ENCODE measurements around the gene PIGU.

DNA sequence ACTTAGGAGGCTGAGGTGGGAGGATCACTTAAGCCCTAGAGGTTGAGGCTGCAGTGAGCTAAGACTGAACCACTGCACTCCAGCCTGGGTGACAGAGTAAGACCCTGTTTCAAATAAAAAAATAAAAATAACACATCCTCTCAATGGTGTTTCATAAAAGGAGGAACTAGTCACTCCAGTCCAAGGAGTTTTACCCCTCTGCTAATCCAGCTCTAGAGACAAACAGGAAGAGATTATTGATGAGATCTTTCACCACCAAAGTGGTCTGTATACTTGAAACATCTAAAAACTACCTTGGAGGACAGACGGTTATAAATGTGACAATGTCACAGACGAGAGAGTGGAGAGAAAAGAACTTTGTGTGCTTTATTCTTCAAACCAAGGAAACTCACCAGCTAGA, 58.2 kb downstream of the PIGU start:
- no peak for TF ChIP-seq GABPA (IDR thresholded peaks at IDR 0.05 in 1 of 2, conservative IDR thresholded peaks at IDR 0.05 in 1 of 2)
- TF ChIP-seq, protein P1, sequence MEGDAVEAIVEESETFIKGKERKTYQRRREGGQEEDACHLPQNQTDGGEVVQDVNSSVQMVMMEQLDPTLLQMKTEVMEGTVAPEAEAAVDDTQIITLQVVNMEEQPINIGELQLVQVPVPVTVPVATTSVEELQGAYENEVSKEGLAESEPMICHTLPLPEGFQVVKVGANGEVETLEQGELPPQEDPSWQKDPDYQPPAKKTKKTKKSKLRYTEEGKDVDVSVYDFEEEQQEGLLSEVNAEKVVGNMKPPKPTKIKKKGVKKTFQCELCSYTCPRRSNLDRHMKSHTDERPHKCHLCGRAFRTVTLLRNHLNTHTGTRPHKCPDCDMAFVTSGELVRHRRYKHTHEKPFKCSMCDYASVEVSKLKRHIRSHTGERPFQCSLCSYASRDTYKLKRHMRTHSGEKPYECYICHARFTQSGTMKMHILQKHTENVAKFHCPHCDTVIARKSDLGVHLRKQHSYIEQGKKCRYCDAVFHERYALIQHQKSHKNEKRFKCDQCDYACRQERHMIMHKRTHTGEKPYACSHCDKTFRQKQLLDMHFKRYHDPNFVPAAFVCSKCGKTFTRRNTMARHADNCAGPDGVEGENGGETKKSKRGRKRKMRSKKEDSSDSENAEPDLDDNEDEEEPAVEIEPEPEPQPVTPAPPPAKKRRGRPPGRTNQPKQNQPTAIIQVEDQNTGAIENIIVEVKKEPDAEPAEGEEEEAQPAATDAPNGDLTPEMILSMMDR (IDR thresholded peaks at IDR 0.05; ENCODE audit: low read depth, low read length, missing input control), result no peak
- TF ChIP-seq TAF1 (conservative IDR thresholded peaks at IDR 0.05), result no peak
- TF ChIP-seq RAD21 (IDR thresholded peaks at IDR 0.05), result no peak
- TF ChIP-seq, protein P2, sequence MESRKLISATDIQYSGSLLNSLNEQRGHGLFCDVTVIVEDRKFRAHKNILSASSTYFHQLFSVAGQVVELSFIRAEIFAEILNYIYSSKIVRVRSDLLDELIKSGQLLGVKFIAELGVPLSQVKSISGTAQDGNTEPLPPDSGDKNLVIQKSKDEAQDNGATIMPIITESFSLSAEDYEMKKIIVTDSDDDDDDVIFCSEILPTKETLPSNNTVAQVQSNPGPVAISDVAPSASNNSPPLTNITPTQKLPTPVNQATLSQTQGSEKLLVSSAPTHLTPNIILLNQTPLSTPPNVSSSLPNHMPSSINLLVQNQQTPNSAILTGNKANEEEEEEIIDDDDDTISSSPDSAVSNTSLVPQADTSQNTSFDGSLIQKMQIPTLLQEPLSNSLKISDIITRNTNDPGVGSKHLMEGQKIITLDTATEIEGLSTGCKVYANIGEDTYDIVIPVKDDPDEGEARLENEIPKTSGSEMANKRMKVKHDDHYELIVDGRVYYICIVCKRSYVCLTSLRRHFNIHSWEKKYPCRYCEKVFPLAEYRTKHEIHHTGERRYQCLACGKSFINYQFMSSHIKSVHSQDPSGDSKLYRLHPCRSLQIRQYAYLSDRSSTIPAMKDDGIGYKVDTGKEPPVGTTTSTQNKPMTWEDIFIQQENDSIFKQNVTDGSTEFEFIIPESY (IDR thresholded peaks at IDR 0.05), result no peak
- TF ChIP-seq, protein P3, sequence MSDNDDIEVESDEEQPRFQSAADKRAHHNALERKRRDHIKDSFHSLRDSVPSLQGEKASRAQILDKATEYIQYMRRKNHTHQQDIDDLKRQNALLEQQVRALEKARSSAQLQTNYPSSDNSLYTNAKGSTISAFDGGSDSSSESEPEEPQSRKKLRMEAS (IDR thresholded peaks at IDR 0.05), result no peak
- TF ChIP-seq SP1 (IDR thresholded peaks at IDR 0.05), result no peak
- no peak for TF ChIP-seq HNF4G (IDR thresholded peaks at IDR 0.05)
- TF ChIP-seq, protein P4, sequence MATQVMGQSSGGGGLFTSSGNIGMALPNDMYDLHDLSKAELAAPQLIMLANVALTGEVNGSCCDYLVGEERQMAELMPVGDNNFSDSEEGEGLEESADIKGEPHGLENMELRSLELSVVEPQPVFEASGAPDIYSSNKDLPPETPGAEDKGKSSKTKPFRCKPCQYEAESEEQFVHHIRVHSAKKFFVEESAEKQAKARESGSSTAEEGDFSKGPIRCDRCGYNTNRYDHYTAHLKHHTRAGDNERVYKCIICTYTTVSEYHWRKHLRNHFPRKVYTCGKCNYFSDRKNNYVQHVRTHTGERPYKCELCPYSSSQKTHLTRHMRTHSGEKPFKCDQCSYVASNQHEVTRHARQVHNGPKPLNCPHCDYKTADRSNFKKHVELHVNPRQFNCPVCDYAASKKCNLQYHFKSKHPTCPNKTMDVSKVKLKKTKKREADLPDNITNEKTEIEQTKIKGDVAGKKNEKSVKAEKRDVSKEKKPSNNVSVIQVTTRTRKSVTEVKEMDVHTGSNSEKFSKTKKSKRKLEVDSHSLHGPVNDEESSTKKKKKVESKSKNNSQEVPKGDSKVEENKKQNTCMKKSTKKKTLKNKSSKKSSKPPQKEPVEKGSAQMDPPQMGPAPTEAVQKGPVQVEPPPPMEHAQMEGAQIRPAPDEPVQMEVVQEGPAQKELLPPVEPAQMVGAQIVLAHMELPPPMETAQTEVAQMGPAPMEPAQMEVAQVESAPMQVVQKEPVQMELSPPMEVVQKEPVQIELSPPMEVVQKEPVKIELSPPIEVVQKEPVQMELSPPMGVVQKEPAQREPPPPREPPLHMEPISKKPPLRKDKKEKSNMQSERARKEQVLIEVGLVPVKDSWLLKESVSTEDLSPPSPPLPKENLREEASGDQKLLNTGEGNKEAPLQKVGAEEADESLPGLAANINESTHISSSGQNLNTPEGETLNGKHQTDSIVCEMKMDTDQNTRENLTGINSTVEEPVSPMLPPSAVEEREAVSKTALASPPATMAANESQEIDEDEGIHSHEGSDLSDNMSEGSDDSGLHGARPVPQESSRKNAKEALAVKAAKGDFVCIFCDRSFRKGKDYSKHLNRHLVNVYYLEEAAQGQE (IDR thresholded peaks at IDR 0.05), result no peak
- no peak for TF ChIP-seq EGR1 (IDR thresholded peaks at IDR 0.05; ENCODE audit: low read depth in 2 of 2)
